ENCODE measurements around the gene TMED10.

DNA sequence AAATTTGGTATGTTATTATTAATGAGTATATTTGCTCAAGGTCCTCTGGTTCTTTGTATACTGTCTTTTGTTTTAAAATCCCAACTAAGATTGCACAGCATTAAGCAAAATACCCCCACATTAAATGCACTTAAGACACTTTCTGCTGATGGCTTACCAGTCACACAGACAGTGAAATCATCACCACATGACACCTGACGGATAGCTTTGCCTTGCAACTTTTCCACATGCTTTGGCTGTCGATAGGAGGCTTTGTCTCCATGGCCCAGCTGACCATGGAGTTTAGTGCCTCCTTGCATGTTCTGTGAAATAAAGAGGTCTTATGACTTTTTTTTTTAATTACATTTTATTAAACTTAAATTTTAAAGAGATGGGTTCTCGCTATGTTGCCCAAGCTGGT, 69.2 kb downstream of the TMED10 start:
- TF ChIP-seq, protein P1, sequence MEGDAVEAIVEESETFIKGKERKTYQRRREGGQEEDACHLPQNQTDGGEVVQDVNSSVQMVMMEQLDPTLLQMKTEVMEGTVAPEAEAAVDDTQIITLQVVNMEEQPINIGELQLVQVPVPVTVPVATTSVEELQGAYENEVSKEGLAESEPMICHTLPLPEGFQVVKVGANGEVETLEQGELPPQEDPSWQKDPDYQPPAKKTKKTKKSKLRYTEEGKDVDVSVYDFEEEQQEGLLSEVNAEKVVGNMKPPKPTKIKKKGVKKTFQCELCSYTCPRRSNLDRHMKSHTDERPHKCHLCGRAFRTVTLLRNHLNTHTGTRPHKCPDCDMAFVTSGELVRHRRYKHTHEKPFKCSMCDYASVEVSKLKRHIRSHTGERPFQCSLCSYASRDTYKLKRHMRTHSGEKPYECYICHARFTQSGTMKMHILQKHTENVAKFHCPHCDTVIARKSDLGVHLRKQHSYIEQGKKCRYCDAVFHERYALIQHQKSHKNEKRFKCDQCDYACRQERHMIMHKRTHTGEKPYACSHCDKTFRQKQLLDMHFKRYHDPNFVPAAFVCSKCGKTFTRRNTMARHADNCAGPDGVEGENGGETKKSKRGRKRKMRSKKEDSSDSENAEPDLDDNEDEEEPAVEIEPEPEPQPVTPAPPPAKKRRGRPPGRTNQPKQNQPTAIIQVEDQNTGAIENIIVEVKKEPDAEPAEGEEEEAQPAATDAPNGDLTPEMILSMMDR (IDR thresholded peaks at IDR 0.05), result no peak
- TF ChIP-seq RFX5 (IDR thresholded peaks at IDR 0.05; ENCODE audit: low read length) (no peak), TCF12 (IDR thresholded peaks at IDR 0.05) (no peak), JUND (IDR thresholded peaks at IDR 0.05) (no peak), NRF1 (IDR thresholded peaks at IDR 0.05; ENCODE audit: low read depth, low read length) (no peak), POLR2AphosphoS5 (IDR thresholded peaks at IDR 0.05; ENCODE audit: low read depth, low read length) (no peak), EP300 (IDR thresholded peaks at IDR 0.05; ENCODE audit: borderline replicate concordance in 1 of 2, low read depth in 1 of 2, low read length in 1 of 2) (no peak)
- TF ChIP-seq, protein P2, sequence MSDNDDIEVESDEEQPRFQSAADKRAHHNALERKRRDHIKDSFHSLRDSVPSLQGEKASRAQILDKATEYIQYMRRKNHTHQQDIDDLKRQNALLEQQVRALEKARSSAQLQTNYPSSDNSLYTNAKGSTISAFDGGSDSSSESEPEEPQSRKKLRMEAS (IDR thresholded peaks at IDR 0.05; ENCODE audit: low read depth), result no peak
